ENCODE results near the gene C3.

DNA sequence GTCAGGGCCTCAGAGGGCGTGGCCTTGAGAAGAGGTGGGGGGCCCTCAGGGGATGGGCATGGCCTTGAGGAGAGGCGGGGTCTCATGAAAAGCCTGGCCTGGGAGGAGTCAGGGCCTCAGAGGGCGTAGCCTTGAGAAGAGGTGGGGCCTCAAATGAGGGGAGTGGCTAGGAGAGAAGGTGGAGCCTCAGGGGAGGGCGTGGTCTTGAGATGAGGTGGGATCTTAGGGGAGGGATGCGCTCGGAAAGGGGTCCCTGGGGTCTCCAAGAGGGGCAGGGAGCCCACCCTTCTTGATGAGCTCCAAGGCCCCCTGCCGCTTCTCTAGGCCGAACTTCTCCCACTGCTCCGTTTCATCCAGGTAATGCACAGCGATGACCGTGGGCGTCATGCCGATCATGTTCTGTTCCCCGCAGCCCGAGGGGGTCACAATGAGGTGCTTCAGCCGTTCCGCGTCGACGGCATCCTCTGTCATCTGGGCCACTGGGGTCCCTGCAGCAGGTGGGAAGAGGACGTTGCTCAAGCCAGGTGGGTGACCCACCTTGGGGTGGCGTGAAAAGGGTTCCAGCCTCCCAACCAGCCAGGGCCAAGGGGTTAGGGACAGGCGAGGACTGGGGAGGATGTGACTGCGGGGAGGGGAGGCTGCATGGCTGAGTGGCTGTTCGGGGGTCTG is 26.2 kb downstream of the C3 start:
- TF ChIP-seq, protein P1, sequence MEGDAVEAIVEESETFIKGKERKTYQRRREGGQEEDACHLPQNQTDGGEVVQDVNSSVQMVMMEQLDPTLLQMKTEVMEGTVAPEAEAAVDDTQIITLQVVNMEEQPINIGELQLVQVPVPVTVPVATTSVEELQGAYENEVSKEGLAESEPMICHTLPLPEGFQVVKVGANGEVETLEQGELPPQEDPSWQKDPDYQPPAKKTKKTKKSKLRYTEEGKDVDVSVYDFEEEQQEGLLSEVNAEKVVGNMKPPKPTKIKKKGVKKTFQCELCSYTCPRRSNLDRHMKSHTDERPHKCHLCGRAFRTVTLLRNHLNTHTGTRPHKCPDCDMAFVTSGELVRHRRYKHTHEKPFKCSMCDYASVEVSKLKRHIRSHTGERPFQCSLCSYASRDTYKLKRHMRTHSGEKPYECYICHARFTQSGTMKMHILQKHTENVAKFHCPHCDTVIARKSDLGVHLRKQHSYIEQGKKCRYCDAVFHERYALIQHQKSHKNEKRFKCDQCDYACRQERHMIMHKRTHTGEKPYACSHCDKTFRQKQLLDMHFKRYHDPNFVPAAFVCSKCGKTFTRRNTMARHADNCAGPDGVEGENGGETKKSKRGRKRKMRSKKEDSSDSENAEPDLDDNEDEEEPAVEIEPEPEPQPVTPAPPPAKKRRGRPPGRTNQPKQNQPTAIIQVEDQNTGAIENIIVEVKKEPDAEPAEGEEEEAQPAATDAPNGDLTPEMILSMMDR (IDR thresholded peaks at IDR 0.05): no peak
- TF ChIP-seq EZH2 (IDR thresholded peaks at IDR 0.05) (no peak), EZH2phosphoT487 (IDR thresholded peaks at IDR 0.05) (no peak)
